WTC11 (cell line): ENCODE results near the gene SLC29A4. TPM values are rescaled to one million over a fixed set of nuclear protein-coding genes. Genes with fewer than 3 reads are reported as not detected.

Experiments used
- ATAC-seq: fragments of 200-7000 bp; cut with Tn5 transposase; 2 replicates; pipeline ENCODE4 v1.10.0; 2021; ENCODE audit warnings: mild to moderate bottlenecking, moderate library complexity
- CTCF ChIA-PET: fragments of 300-600 bp; sonication (Branson Sonifier 250); formaldehyde crosslinking; loops from one replicate; lab custom pipeline; 2021; ENCODE audit warnings: antibody characterized with exemption; lab: Charles Lee
- POLR2A ChIA-PET: fragments of 350-600 bp; sonication (Branson Sonifier 250); formaldehyde crosslinking; loops from one replicate; lab custom pipeline; 2021; ENCODE audit warnings: antibody characterized with exemption; lab: Charles Lee
- DNase-seq: peaks from one replicate; pipeline ENCODE4 v3.0.0; 2021; ENCODE audit warnings: low spot score
- H3K27ac Mint-ChIP-seq: 2 replicates; pipeline ENCODE4 v1.8.0; 2021; ENCODE audit warnings: mixed read lengths
- H3K27me3 Mint-ChIP-seq: 2 replicates; pipeline ENCODE4 v1.8.0; 2021; ENCODE audit warnings: low read depth, mild to moderate bottlenecking, moderate library complexity, mixed read lengths
- H3K36me3 Mint-ChIP-seq: 2 replicates; pipeline ENCODE4 v1.8.0; 2021; ENCODE audit warnings: mixed read lengths
- H3K4me1 Mint-ChIP-seq: 2 replicates; pipeline ENCODE4 v1.8.0; 2022; ENCODE audit warnings: mixed read lengths
- H3K4me3 Mint-ChIP-seq: 2 replicates; pipeline ENCODE4 v1.8.0; 2021; ENCODE audit warnings: mild to moderate bottlenecking, moderate library complexity, mixed read lengths
- H3K9me3 Mint-ChIP-seq: 2 replicates; pipeline ENCODE4 v1.8.0; 2021; ENCODE audit warnings: mixed read lengths
- CBFB ChIP-seq: sonication (generic); formaldehyde crosslinking; IDR thresholded peaks from 2 replicates; pipeline ENCODE4 v1.8.1; 2022; ENCODE audit warnings: mild to moderate bottlenecking, low read depth, missing genetic modification reagents
- HMGA2 ChIP-seq: fragments of 250-450 bp; sonication (Bioruptor Pico); IDR thresholded peaks from 2 replicates; pipeline ENCODE4 v1.4.0; 2021; ENCODE audit warnings: mild to moderate bottlenecking, moderate library complexity
- IRF2 ChIP-seq: sonication (generic); formaldehyde crosslinking; IDR thresholded peaks from 2 replicates; pipeline ENCODE4 v1.8.0; 2022; ENCODE audit warnings: low read depth, missing genetic modification reagents, borderline replicate concordance
- KAT7 ChIP-seq: sonication (generic); formaldehyde crosslinking; IDR thresholded peaks from 2 replicates; pipeline ENCODE4 v1.8.1; 2023; ENCODE audit warnings: missing genetic modification reagents, mild to moderate bottlenecking, borderline replicate concordance
- MLX ChIP-seq: sonication (generic); formaldehyde crosslinking; IDR thresholded peaks from 2 replicates; pipeline ENCODE4 v1.8.1; 2023; ENCODE audit warnings: mild to moderate bottlenecking, missing genetic modification reagents, moderate library complexity
- NFYB ChIP-seq: sonication (generic); formaldehyde crosslinking; conservative IDR thresholded peaks from 2 replicates; pipeline ENCODE4 v1.8.0; 2022; ENCODE audit warnings: low read depth, missing genetic modification reagents
- ZNF263 ChIP-seq: sonication (generic); formaldehyde crosslinking; IDR thresholded peaks from 2 replicates; pipeline ENCODE4 v1.8.1; 2022; ENCODE audit warnings: low read depth, mild to moderate bottlenecking, moderate library complexity, missing genetic modification reagents
- ZNF425 ChIP-seq: fragments of 250-450 bp; sonication (Bioruptor Pico); conservative IDR thresholded peaks from 2 replicates; pipeline ENCODE4 v1.9.0; 2021; ENCODE audit warnings: mild to moderate bottlenecking
- total RNA-seq: library from RNA; stranded (reverse); gene quantifications from 3 replicates; pipeline ENCODE4 v1.2.3, GENCODE V29; 2021
- TF ChIP-seq, protein P1 (sequence below): sonication (generic); formaldehyde crosslinking; conservative IDR thresholded peaks from 2 replicates; pipeline ENCODE4 v1.8.1; 2022; ENCODE audit warnings: mild to moderate bottlenecking, missing genetic modification reagents
- TF ChIP-seq, protein P2 (sequence below): sonication (generic); formaldehyde crosslinking; IDR thresholded peaks from 2 replicates; pipeline ENCODE4 v1.8.1; 2022; ENCODE audit warnings: low read depth, mild to moderate bottlenecking, moderate library complexity, missing genetic modification reagents, borderline replicate concordance
- TF ChIP-seq, protein P3 (sequence below): fragments of 250-450 bp; sonication (Bioruptor Pico); IDR thresholded peaks from 2 replicates; pipeline ENCODE4 v2.1.2; 2022; ENCODE audit warnings: mild to moderate bottlenecking, moderate library complexity
- TF ChIP-seq, protein P4 (sequence below): sonication (generic); formaldehyde crosslinking; IDR thresholded peaks from 2 replicates; pipeline ENCODE4 v1.8.1; 2023; ENCODE audit warnings: mild to moderate bottlenecking, missing genetic modification reagents, moderate library complexity
- TF ChIP-seq, protein P5 (sequence below): sonication (generic); formaldehyde crosslinking; IDR thresholded peaks from 2 replicates; pipeline ENCODE4 v1.8.1; 2022; ENCODE audit warnings: mild to moderate bottlenecking, missing genetic modification reagents, moderate library complexity, borderline replicate concordance
- TF ChIP-seq, protein P6 (sequence below): sonication (generic); formaldehyde crosslinking; IDR thresholded peaks from 2 replicates; pipeline ENCODE4 v1.8.0; 2023; ENCODE audit warnings: mild to moderate bottlenecking, missing genetic modification reagents
- TF ChIP-seq, protein P7 (sequence below): fragments of 250-450 bp; sonication (Bioruptor Pico); IDR thresholded peaks from 2 replicates; pipeline ENCODE4 v1.9.0; 2021; ENCODE audit warnings: mild to moderate bottlenecking

SLC29A4 gene
- total RNA-seq, 1 experiment from 2014 or later = 14.4 TPM

DNA sequence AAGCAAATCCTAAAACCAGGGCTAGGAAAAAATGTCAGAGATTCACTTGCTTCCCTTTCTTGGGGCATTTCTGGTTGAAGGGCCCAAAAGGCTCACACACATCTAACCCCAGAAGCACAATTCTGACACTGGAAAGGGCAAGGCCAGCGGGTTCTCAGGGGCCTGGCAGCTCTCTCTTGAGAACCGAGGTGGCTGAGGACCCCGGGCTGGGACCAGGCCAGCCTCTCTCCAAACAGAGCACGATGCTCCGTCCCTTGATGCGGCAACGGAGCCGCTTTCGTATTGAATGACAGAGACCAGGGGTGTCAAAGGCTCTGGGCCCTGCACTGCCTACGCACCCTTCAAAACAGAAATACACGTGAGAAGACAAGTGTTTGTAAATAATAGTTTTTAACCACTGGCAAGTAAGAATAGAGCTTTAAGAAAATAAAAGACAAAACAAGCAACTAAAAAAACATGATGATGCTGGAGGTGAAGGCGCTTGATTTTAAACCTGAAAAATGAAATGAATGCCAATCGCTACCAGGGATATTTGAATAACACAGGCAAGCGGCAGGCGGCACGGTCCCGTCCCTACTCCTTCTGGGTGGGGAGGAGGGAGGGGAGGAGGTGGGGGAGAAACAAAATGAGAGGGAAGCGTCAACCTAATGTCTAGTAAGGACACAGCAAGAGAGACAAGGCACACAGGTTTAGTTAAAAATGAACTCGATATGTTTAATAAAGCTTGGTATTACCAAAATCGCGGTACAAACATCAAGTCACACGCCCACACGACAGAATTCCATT, 68.0 kb downstream of the SLC29A4 start:
- DNase-seq = peak; percentile 33
- Mint-ChIP-seq H3K4me1 (peaks cover 41% of the 10 kb centered on the region), H3K27me3 (peaks cover 54% of the 10 kb centered on the region), H3K9me3 (no peaks in the 10 kb centered on the region)
- TF ChIP-seq MLX (no peak), CBFB (CRISPR knock-in tag) (no peak)
- TF ChIP-seq, all 79 proteins: peak for 0
- ATAC-seq = peak; percentile 29; the same call in 1 of the 2 replicates
- no peaks in the 10 kb centered on the region; the same call in 1 of the 2 replicates for H3K36me3 Mint-ChIP-seq
- ChIA-PET CTCF (interaction anchor here (0.7 to 2.5 kb wide), 11 partner anchors 11 to 558 kb away, joined by 3 to 17 read pairs (median 5); no protein-coding TSS in a partner anchor), POLR2A (interaction anchor here (0.5 to 0.7 kb wide), 2 partner anchors 64 to 111 kb away, joined by 3 to 11 read pairs; no protein-coding TSS in a partner anchor)
- peak overlapping the region; percentile 50 for H3K4me3 Mint-ChIP-seq
- H3K27ac Mint-ChIP-seq = peak overlapping the region; percentile 25

- Mint-ChIP-seq H3K27me3 (peaks cover 54% of the 10 kb centered on the region), H3K4me1 (peaks cover 41% of the 10 kb centered on the region), H3K36me3 (peaks cover 5% of the 10 kb centered on the region), H3K27ac (no peak overlapping the region; the same call in 1 of the 2 replicates), H3K9me3 (no peaks in the 10 kb centered on the region), H3K4me3 (peak overlapping the region; percentile 53)
- no peak for DNase-seq
- ChIA-PET CTCF (interaction anchor here (0.8 to 2.5 kb wide), 8 partner anchors 10 to 559 kb away, joined by 3 to 17 read pairs (median 4); no protein-coding TSS in a partner anchor), POLR2A (interaction anchor here (0.5 to 0.6 kb wide), 3 partner anchors 63 to 98 kb away, joined by 3 to 11 read pairs (median 4); no protein-coding TSS in a partner anchor)
- ATAC-seq = no peak
- TF ChIP-seq, protein P1, sequence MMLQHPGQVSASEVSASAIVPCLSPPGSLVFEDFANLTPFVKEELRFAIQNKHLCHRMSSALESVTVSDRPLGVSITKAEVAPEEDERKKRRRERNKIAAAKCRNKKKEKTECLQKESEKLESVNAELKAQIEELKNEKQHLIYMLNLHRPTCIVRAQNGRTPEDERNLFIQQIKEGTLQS (CRISPR knock-in tag) = no peak
- TF ChIP-seq, protein P2, sequence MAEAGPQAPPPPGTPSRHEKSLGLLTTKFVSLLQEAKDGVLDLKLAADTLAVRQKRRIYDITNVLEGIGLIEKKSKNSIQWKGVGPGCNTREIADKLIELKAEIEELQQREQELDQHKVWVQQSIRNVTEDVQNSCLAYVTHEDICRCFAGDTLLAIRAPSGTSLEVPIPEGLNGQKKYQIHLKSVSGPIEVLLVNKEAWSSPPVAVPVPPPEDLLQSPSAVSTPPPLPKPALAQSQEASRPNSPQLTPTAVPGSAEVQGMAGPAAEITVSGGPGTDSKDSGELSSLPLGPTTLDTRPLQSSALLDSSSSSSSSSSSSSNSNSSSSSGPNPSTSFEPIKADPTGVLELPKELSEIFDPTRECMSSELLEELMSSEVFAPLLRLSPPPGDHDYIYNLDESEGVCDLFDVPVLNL = no peak
- TF ChIP-seq ZNF263 (CRISPR knock-in tag) (no peak), KAT7 (CRISPR knock-in tag) (no peak), ZNF425 (CRISPR knock-in tag) (no peak), HMGA2 (CRISPR knock-in tag) (no peak), NFYB (CRISPR knock-in tag) (no peak), IRF2 (CRISPR knock-in tag) (no peak)
- TF ChIP-seq, protein P3, sequence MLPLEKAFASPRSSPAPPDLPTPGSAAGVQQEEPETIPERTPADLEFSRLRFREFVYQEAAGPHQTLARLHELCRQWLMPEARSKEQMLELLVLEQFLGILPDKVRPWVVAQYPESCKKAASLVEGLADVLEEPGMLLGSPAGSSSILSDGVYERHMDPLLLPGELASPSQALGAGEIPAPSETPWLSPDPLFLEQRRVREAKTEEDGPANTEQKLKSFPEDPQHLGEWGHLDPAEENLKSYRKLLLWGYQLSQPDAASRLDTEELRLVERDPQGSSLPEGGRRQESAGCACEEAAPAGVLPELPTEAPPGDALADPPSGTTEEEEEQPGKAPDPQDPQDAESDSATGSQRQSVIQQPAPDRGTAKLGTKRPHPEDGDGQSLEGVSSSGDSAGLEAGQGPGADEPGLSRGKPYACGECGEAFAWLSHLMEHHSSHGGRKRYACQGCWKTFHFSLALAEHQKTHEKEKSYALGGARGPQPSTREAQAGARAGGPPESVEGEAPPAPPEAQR = no peak
- TF ChIP-seq, protein P4, sequence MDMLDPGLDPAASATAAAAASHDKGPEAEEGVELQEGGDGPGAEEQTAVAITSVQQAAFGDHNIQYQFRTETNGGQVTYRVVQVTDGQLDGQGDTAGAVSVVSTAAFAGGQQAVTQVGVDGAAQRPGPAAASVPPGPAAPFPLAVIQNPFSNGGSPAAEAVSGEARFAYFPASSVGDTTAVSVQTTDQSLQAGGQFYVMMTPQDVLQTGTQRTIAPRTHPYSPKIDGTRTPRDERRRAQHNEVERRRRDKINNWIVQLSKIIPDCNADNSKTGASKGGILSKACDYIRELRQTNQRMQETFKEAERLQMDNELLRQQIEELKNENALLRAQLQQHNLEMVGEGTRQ (CRISPR knock-in tag) = no peak
- TF ChIP-seq, protein P5, sequence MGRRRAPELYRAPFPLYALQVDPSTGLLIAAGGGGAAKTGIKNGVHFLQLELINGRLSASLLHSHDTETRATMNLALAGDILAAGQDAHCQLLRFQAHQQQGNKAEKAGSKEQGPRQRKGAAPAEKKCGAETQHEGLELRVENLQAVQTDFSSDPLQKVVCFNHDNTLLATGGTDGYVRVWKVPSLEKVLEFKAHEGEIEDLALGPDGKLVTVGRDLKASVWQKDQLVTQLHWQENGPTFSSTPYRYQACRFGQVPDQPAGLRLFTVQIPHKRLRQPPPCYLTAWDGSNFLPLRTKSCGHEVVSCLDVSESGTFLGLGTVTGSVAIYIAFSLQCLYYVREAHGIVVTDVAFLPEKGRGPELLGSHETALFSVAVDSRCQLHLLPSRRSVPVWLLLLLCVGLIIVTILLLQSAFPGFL (CRISPR knock-in tag) = no peak
- TF ChIP-seq, protein P6, sequence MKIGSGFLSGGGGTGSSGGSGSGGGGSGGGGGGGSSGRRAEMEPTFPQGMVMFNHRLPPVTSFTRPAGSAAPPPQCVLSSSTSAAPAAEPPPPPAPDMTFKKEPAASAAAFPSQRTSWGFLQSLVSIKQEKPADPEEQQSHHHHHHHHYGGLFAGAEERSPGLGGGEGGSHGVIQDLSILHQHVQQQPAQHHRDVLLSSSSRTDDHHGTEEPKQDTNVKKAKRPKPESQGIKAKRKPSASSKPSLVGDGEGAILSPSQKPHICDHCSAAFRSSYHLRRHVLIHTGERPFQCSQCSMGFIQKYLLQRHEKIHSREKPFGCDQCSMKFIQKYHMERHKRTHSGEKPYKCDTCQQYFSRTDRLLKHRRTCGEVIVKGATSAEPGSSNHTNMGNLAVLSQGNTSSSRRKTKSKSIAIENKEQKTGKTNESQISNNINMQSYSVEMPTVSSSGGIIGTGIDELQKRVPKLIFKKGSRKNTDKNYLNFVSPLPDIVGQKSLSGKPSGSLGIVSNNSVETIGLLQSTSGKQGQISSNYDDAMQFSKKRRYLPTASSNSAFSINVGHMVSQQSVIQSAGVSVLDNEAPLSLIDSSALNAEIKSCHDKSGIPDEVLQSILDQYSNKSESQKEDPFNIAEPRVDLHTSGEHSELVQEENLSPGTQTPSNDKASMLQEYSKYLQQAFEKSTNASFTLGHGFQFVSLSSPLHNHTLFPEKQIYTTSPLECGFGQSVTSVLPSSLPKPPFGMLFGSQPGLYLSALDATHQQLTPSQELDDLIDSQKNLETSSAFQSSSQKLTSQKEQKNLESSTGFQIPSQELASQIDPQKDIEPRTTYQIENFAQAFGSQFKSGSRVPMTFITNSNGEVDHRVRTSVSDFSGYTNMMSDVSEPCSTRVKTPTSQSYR (CRISPR knock-in tag) = no peak
- TF ChIP-seq, protein P7, sequence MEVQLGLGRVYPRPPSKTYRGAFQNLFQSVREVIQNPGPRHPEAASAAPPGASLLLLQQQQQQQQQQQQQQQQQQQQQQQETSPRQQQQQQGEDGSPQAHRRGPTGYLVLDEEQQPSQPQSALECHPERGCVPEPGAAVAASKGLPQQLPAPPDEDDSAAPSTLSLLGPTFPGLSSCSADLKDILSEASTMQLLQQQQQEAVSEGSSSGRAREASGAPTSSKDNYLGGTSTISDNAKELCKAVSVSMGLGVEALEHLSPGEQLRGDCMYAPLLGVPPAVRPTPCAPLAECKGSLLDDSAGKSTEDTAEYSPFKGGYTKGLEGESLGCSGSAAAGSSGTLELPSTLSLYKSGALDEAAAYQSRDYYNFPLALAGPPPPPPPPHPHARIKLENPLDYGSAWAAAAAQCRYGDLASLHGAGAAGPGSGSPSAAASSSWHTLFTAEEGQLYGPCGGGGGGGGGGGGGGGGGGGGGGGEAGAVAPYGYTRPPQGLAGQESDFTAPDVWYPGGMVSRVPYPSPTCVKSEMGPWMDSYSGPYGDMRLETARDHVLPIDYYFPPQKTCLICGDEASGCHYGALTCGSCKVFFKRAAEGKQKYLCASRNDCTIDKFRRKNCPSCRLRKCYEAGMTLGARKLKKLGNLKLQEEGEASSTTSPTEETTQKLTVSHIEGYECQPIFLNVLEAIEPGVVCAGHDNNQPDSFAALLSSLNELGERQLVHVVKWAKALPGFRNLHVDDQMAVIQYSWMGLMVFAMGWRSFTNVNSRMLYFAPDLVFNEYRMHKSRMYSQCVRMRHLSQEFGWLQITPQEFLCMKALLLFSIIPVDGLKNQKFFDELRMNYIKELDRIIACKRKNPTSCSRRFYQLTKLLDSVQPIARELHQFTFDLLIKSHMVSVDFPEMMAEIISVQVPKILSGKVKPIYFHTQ (CRISPR knock-in tag) = no peak
These were observed 68.9 kb downstream of the SLC29A4 start for GRCh38 chr7:5351507-5352265.
